Uterus (tissue), 2 donors: ENCODE data around the gene PTBP3.

Source experiments
- POLR2A ChIP-seq, 2 donors: fragments of 450-650 bp; IDR thresholded peaks; one replicate each; pipeline ENCODE4 v1.6.1; 2016; ENCODE audit warnings: antibody characterized with exemption in 2 of 2, mild to moderate bottlenecking in 1 of 2, moderate library complexity in 1 of 2
- TF ChIP-seq, protein P1 (sequence below), 4 experiments: fragments of 200-600 bp in 2 of 4; fragments of 450-650 bp in 2 of 4; sonication (generic) in 2 of 4; IDR thresholded peaks; one replicate each; pipeline ENCODE4 v1.5.1; 2016 to 2019; ENCODE audit warnings: antibody characterized with exemption in 4 of 4, mild to moderate bottlenecking in 2 of 4, moderate library complexity in 1 of 4

DNA sequence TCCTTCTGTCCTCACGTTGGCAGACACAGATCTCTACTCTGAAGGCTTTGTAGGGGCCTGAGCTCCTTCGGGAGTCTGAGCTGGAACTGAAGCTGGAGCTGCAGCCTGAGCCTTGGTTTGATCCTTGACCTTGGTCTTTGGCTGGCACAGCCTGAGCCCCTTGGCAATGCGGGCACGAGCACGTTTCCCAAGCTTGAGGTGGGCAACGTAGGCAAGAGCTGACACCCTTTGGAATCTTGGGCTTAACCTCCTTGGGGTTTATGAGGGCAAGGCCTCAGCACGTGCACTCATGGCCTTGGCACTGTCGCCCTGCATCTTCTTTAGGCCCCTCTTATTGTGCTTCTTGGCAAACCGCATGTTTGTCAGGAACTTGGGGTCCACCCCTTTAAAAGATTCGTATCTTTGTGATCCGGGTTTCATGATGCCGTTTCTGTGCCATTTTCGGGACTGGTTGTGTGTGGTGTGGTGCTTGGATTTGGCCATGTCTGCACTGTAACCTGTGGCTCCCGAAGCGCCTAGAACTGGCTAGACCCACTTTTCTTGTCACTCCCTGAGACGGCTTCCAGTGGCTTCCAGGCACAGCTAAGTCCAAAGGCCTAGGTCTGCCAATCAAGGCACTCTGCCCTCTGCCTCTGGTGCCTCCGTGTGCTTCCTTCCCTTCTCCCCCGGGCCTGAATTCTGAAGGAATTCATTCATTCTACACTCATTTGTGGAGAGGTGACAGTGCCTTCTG lies 159.8 kb downstream of the PTBP3 start:
- TF ChIP-seq, protein P1, sequence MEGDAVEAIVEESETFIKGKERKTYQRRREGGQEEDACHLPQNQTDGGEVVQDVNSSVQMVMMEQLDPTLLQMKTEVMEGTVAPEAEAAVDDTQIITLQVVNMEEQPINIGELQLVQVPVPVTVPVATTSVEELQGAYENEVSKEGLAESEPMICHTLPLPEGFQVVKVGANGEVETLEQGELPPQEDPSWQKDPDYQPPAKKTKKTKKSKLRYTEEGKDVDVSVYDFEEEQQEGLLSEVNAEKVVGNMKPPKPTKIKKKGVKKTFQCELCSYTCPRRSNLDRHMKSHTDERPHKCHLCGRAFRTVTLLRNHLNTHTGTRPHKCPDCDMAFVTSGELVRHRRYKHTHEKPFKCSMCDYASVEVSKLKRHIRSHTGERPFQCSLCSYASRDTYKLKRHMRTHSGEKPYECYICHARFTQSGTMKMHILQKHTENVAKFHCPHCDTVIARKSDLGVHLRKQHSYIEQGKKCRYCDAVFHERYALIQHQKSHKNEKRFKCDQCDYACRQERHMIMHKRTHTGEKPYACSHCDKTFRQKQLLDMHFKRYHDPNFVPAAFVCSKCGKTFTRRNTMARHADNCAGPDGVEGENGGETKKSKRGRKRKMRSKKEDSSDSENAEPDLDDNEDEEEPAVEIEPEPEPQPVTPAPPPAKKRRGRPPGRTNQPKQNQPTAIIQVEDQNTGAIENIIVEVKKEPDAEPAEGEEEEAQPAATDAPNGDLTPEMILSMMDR (IDR thresholded peaks at IDR 0.05) = no peak
- no peak for TF ChIP-seq POLR2A (IDR thresholded peaks at IDR 0.05)
